GM20000 (cell line): ENCODE results near the gene PIGU.

Experiments used
- DNase-seq: peaks from one replicate; pipeline ENCODE4 v3.0.0; 2012; ENCODE audit warnings: low spot score
- CTCF ChIP-seq: IDR thresholded peaks from 2 replicates; pipeline ENCODE4 v1.5.1; 2012; ENCODE audit warnings: mild to moderate bottlenecking, control low read depth; ENCODE audit errors: extremely low read depth, missing control alignments

PIGU gene

GRCh38 chr20:34709044-34709830 lies 32.3 kb upstream of the PIGU start:
- DNase-seq = peak; percentile 95
- TF ChIP-seq CTCF = no peak

GRCh38 chr20:34708621-34709043 lies 31.7 kb upstream of the PIGU start:
- peak; percentile 73 for DNase-seq
- TF ChIP-seq CTCF = peak; percentile 59

DNA sequence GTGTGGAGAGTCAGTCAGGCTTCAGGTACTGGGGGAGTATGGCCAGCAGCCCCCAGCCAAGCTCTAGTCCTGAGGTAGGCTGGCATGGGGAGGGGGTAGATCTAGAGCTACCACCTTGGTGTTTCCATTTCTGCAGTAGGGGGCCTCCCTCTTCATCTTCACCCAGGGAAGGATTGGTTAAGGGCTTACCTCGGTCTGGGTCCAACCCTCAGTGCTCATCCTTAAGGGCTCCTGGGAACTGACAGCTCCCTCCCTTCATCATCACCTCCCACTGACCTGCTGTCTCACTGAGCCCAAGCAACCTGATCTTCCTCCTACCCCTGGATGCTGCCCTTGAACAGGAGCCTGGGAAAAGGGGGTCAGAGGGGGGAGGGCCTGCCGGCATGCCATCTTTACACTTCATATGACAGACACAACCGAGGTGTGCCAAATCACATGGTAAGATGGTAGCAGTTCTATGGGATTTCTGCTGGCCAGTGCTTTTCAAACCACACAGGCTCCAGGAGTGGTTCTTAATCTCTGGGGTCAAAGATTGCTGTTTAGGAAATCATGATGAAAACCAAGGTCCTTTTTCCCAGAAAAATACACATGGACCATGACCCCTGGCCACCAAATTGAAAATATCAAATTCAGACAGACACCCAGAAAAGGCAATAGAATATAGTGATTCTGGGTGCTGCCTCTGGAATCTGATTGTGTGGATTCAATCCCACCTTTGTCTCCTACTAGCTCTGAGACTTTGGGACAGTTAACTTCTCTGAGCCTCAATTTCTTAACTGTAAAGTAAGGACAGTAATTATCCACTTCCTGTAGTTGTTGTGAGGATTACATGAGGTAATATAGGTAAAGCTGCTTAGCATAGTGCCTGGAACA lies 30.3 kb upstream of the PIGU start:
- TF ChIP-seq CTCF = no peak
- no peak for DNase-seq

GRCh38 chr20:34706302-34706875 lies 29.5 kb upstream of the PIGU start:
- no peak for TF ChIP-seq CTCF
- DNase-seq = no peak

GRCh38 chr20:34705397-34706301 lies 28.8 kb upstream of the PIGU start:
- no peak for TF ChIP-seq CTCF
- peak; percentile 45 for DNase-seq

GRCh38 chr20:34705008-34705396 lies 28.1 kb upstream of the PIGU start:
- no peak for TF ChIP-seq CTCF
- no peak for DNase-seq
